ENCODE results near the gene ZMPSTE24. TPM values are rescaled to one million over a fixed set of nuclear protein-coding genes. Genes with fewer than 3 reads are reported as not detected.
A peak's percentile ranks its signal among the peaks of the same experiment; 100 is the strongest.

The ZMPSTE24 gene
- total RNA-seq, 3 donors from 2014 or later, result 56.4 to 59.6 (median 59.5) TPM

DNA sequence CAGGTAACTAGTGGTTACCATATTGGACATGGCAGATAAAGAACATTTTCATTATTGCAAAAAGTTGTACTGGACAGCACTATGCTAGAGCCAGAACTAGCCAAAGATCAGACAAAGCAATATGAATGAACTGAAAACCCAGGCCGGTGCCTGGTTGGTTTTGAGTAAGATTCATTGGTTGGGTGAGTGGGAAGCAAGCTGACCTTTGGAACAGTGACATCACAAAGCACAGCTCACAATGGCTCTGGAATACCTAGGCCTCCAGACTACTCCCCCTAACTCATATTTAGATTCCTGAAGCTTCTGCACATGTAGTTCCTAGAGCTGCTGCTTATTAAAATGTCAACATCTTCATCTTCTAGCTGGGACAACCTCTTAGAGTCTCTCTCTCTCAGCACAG is 10.4 kb upstream of the ZMPSTE24 start, which contains the start of gene TMCO2:
Gene TMCO2 (plus strand): TSS at position 283 of the 400 bp plus-strand sequence. CDS start 57 bp downstream, at position 340.
- Mint-ChIP-seq H3K27me3 (ENCODE audit: low read depth) (no peaks in the 10 kb centered on the region), H3K4me3 (no peak within 1 kb of the TSS), H3K9me3 (no peaks in the 10 kb centered on the region), H3K4me1 (ENCODE audit: low read depth) (peaks cover 6% of the 10 kb centered on the region), H3K36me3 (ENCODE audit: insufficient read depth) (no peaks in the 10 kb centered on the region)
- DNase-seq (no peak), ATAC-seq (no peak)

GRCh38 chr1:40248412-40248811 is 9.6 kb upstream of the ZMPSTE24 start:
- Mint-ChIP-seq H3K4me1 (ENCODE audit: low read depth) (peaks cover 6% of the 10 kb centered on the region), H3K36me3 (ENCODE audit: insufficient read depth) (no peaks in the 10 kb centered on the region), H3K4me3 (no peak overlapping the region), H3K9me3 (no peaks in the 10 kb centered on the region), H3K27me3 (ENCODE audit: low read depth) (no peaks in the 10 kb centered on the region)
- no peak for DNase-seq
- ATAC-seq, result no peak

DNA sequence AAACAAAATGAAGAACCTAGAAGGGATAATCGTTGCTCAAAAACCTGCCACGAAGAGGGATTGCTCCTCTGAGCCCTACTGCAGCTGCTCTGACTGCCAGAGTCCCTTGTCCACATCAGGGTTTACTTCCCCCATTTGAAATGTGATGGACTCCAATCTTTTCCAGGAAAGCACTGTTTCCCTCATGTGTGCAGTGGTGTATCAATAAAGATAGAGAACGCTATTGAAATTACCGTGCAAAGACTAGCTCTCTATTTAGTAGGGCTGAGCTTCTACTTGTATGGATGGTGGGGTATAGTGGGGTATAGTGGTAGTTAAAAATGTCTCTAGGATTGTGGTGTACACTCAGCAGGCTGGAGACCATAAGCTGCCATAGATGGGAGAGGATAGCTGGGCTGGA is 6.6 kb upstream of the ZMPSTE24 start:
- Mint-ChIP-seq H3K36me3 (ENCODE audit: insufficient read depth) (peaks cover 4% of the 10 kb centered on the region), H3K4me3 (no peak overlapping the region), H3K4me1 (ENCODE audit: low read depth) (peaks cover 14% of the 10 kb centered on the region)

DNA sequence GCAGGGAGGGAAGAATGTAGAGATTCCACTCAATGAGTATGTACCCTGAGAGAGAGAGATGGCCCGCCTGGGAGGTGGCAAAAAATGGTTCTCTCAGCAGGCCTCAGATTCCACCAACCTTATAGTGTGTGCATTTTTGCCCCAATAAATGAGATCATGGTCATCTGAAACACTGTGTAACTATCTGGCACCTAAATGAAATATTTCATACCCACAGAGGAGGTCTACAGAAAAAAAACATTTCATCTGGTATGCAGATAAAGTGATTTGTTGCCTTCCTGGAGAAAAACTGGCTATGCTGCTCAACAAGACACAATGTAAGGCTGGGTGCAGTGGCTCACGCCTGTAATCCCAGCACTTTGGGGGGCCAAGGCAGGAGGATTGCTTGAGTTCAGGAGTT is 5.4 kb upstream of the ZMPSTE24 start:
- ATAC-seq (no peak), DNase-seq (no peak)
- H3K4me3 Mint-ChIP-seq, result no peak overlapping the region
- H3K36me3 Mint-ChIP-seq (ENCODE audit: insufficient read depth), result peaks cover 4% of the 10 kb centered on the region
- no peaks in the 10 kb centered on the region for H3K27me3 Mint-ChIP-seq (ENCODE audit: low read depth)
- peaks cover 20% of the 10 kb centered on the region for H3K4me1 Mint-ChIP-seq (ENCODE audit: low read depth)
- H3K9me3 Mint-ChIP-seq, result no peaks in the 10 kb centered on the region

More for the DNA sequence above, 6.6 kb upstream of the ZMPSTE24 start:
- ATAC-seq (no peak), DNase-seq (no peak)
- no peaks in the 10 kb centered on the region for H3K9me3 Mint-ChIP-seq
- H3K27me3 Mint-ChIP-seq (ENCODE audit: low read depth), result no peaks in the 10 kb centered on the region

GRCh38 chr1:40255231-40255630 is 2.8 kb upstream of the ZMPSTE24 start:
- peaks cover 9% of the 10 kb centered on the region for H3K36me3 Mint-ChIP-seq (ENCODE audit: insufficient read depth)
- DNase-seq (no peak), ATAC-seq (no peak)
- H3K9me3 Mint-ChIP-seq, result no peaks in the 10 kb centered on the region
- peaks cover 30% of the 10 kb centered on the region for H3K4me1 Mint-ChIP-seq (ENCODE audit: low read depth)
- H3K27me3 Mint-ChIP-seq (ENCODE audit: low read depth), result no peaks in the 10 kb centered on the region
- H3K4me3 Mint-ChIP-seq, result no peak overlapping the region

GRCh38 chr1:40256401-40257084 is 1.5 kb upstream of the ZMPSTE24 start:
- H3K4me1 Mint-ChIP-seq (ENCODE audit: low read depth), result peaks cover 39% of the 10 kb centered on the region
- DNase-seq (no peak), ATAC-seq (no peak)

GRCh38 chr1:40257313-40257687 is 736 bp upstream of the ZMPSTE24 start:
- peaks cover 42% of the 10 kb centered on the region for H3K4me1 Mint-ChIP-seq (ENCODE audit: low read depth)
- no peaks in the 10 kb centered on the region for H3K9me3 Mint-ChIP-seq
- H3K27me3 Mint-ChIP-seq (ENCODE audit: low read depth), result no peaks in the 10 kb centered on the region
- ATAC-seq, result peak; percentile 20 to 24
- H3K4me3 Mint-ChIP-seq, result peak overlapping the region; percentile 93
- DNase-seq, result no peak
- peaks cover 29% of the 10 kb centered on the region for H3K36me3 Mint-ChIP-seq (ENCODE audit: insufficient read depth)

More at GRCh38 chr1:40256401-40257084, 1.5 kb upstream of the ZMPSTE24 start:
- H3K27me3 Mint-ChIP-seq (ENCODE audit: low read depth), result no peaks in the 10 kb centered on the region
- H3K9me3 Mint-ChIP-seq, result no peaks in the 10 kb centered on the region
- peaks cover 22% of the 10 kb centered on the region for H3K36me3 Mint-ChIP-seq (ENCODE audit: insufficient read depth)
- peak overlapping the region; percentile 93 for H3K4me3 Mint-ChIP-seq

GRCh38 chr1:40258445-40258769 is 371 bp downstream of the ZMPSTE24 start:
- DNase-seq (no peak), ATAC-seq (no peak)
- Mint-ChIP-seq H3K27me3 (ENCODE audit: low read depth) (no peaks in the 10 kb centered on the region), H3K9me3 (no peaks in the 10 kb centered on the region), H3K36me3 (ENCODE audit: insufficient read depth) (peaks cover 38% of the 10 kb centered on the region), H3K4me1 (ENCODE audit: low read depth) (peaks cover 51% of the 10 kb centered on the region), H3K4me3 (peak overlapping the region; percentile 93)

GRCh38 chr1:40264354-40264781 is 6.3 kb downstream of the ZMPSTE24 start:
- no peak for DNase-seq
- peak; percentile 94 to 95 for ATAC-seq
- H3K4me3 Mint-ChIP-seq, result no peak overlapping the region
- H3K9me3 Mint-ChIP-seq, result no peaks in the 10 kb centered on the region
- no peaks in the 10 kb centered on the region for H3K27me3 Mint-ChIP-seq (ENCODE audit: low read depth)
- peaks cover 43% of the 10 kb centered on the region for H3K36me3 Mint-ChIP-seq (ENCODE audit: insufficient read depth)
- peaks cover 43% of the 10 kb centered on the region for H3K4me1 Mint-ChIP-seq (ENCODE audit: low read depth)

GRCh38 chr1:40265298-40265697 is 7.3 kb downstream of the ZMPSTE24 start:
- ATAC-seq (no peak), DNase-seq (no peak)
- Mint-ChIP-seq H3K36me3 (ENCODE audit: insufficient read depth) (peaks cover 45% of the 10 kb centered on the region), H3K4me1 (ENCODE audit: low read depth) (peaks cover 41% of the 10 kb centered on the region), H3K4me3 (no peak overlapping the region), H3K9me3 (no peaks in the 10 kb centered on the region), H3K27me3 (ENCODE audit: low read depth) (no peaks in the 10 kb centered on the region)

DNA sequence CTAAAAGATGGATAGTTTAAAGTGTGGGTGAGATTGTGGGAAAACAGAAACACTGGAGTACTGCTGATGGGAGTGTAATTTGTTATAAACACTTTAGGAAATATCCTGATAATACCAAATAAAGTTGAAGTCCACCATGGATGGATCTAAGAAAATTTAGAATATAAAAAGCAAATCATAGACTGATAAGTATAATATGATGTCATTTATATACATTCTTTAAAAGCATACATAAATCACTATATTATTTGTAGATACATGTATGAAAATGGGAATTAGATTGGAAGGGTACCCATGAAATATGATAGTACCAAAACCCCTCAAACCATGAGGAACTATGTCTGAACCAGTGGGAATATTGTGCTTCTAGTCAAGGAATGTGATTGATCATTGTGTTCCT is 7.9 kb downstream of the ZMPSTE24 start:
- Mint-ChIP-seq H3K27me3 (ENCODE audit: low read depth) (no peaks in the 10 kb centered on the region), H3K9me3 (no peaks in the 10 kb centered on the region), H3K4me3 (no peak overlapping the region), H3K36me3 (ENCODE audit: insufficient read depth) (peaks cover 43% of the 10 kb centered on the region), H3K4me1 (ENCODE audit: low read depth) (peaks cover 40% of the 10 kb centered on the region)
- no peak for ATAC-seq
- DNase-seq, result no peak

GRCh38 chr1:40266786-40267535 is 8.9 kb downstream of the ZMPSTE24 start:
- Mint-ChIP-seq H3K36me3 (ENCODE audit: insufficient read depth) (peaks cover 38% of the 10 kb centered on the region), H3K9me3 (no peaks in the 10 kb centered on the region), H3K27me3 (ENCODE audit: low read depth) (no peaks in the 10 kb centered on the region), H3K4me3 (no peak overlapping the region), H3K4me1 (ENCODE audit: low read depth) (peaks cover 37% of the 10 kb centered on the region)
- ATAC-seq (no peak), DNase-seq (no peak)

DNA sequence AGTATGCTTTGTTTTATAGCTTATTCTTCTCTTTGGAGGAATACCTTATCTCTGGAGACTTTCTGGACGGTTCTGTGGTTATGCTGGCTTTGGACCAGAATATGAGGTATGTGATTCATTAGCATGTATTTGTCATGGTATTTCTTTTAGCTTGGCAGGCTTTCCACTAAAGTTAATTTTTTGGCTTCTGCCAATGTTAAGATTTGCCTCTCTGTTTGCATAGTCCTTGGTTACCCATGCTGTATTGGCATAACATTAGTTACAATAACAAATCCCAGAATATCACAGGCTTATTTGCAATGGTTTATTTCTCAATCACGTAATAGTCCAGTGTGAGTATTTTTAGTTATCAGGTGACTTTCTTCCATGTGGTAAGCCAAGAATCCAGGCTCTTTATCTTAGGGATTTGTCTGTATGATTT is 9.7 kb downstream of the ZMPSTE24 start:
- no peaks in the 10 kb centered on the region for H3K27me3 Mint-ChIP-seq (ENCODE audit: low read depth)
- DNase-seq (no peak), ATAC-seq (no peak)
- H3K9me3 Mint-ChIP-seq, result no peaks in the 10 kb centered on the region
- H3K4me1 Mint-ChIP-seq (ENCODE audit: low read depth), result peaks cover 33% of the 10 kb centered on the region
- peaks cover 39% of the 10 kb centered on the region for H3K36me3 Mint-ChIP-seq (ENCODE audit: insufficient read depth)
- H3K4me3 Mint-ChIP-seq, result no peak overlapping the region

DNA sequence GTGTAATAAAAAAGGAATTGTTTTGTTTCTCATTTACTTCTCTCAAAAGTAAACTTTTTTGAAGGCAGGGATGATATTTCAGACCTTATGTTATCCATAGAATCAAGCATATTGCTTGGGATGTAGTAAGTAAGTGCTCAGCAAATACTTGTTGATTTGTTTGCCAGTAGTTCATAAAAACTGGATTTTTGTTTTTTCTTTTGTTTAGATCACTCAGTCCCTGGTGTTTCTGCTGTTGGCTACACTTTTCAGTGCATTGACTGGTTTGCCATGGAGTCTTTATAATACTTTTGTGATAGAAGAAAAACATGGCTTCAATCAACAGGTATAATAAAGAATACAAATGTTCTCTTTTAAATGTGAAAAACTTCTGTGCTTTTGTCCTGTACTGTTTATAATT is 10.2 kb downstream of the ZMPSTE24 start:
- Mint-ChIP-seq H3K36me3 (ENCODE audit: insufficient read depth) (peaks cover 39% of the 10 kb centered on the region), H3K4me1 (ENCODE audit: low read depth) (peaks cover 29% of the 10 kb centered on the region), H3K4me3 (no peak overlapping the region), H3K27me3 (ENCODE audit: low read depth) (no peaks in the 10 kb centered on the region), H3K9me3 (no peaks in the 10 kb centered on the region)
- DNase-seq (no peak), ATAC-seq (no peak)
